ENCODE results near the gene HHIPL2.
"Not testable (repeated sequence)": the region's sequence is repeated elsewhere in the genome, so short reads cannot be mapped to it uniquely, and the experiment has no call there.

HHIPL2 gene

DNA sequence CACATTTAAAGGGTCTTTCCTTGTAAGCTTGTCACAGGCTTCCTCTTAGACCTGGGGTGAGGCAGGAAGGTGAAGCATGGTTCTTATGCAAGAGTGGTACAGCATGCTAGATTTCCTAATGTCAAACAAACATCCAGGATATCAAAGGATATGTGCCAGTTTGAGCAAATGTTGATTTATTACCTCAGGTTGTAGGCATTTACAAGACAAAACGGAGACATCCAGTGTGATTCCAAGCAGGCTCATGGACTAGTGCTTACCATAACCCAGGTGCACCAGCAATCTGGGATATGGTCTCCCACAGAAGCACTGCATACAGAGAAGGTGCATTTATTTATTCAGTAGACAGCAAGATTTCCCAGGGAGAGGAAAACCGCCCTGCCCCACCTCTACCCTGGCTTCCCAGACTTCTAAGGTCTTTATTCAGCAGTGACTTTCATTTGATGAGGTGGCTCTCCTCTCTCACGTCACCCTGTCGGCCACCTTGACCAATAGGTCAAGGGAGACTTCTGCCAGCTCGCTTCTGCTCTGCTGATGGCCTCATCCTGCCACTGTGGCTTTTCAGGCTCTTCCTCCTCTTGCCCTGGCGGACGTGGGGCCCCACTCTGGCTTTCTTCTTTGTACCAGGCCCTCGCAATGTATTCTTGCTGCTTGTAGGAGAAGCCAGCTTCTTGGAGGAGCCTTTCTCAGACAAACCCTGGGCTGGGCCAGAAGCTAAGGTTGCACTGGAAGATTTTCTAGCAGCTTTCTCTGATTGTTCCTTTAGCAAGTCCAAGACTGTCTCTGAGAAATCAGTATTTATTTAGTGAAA is 25.6 kb downstream of the HHIPL2 start:
- Histone ChIP-seq H3K27me3 (no peaks in the 10 kb centered on the region), H4K20me1 (no peaks in the 10 kb centered on the region), H3K4me1 (no peaks in the 10 kb centered on the region), H3K4me2 (no peak overlapping the region), H3K9me3 (no peaks in the 10 kb centered on the region), H3K4me3 (no peak overlapping the region), H3K9ac (no peak overlapping the region), H3K27ac (no peak overlapping the region), H3K36me3 (no peaks in the 10 kb centered on the region)
- no peak for TF ChIP-seq Cebpa-rat (IDR thresholded peaks at IDR 0.05)

DNA sequence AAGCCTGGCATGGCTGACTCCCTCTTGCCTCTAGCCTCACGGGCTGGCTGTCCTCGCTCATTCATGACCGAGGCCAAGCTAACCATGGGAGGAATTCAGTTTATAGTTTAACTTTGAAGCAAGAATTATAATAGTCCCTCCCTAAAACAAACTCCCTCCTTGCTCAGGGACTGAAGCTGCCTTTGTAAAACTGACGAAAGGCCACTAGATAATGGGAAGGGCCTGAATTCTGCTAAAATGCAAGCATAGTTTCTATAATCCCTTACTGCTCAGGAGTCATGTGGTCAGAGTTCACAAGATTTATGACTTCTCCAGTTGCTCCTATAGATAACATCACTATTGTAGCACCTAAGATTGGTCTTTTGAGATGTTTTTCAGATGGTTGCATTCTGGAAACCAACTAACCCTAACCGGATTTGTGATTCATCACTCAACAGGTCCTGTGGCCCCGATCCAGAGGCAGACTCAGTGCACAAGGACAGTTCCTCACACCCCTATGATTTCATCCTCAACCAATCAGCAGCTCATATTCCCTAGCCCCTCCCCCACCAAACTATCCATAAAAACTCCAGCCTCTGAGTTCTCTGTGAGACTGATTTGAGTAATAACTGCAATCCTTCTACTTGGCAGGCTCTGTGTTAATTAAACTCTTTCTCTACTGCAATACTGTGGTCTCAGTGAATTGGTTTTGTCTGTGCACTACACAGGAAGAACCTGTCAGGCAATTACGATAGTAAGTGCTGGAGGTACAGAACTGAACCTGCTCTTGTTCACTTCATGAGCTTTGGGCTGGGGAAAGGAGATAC is 26.4 kb downstream of the HHIPL2 start:
- Histone ChIP-seq H3K9me3 (no peaks in the 10 kb centered on the region), H4K20me1 (no peaks in the 10 kb centered on the region), H3K4me3 (no peak overlapping the region), H3K9ac (no peak overlapping the region), H3K4me1 (no peaks in the 10 kb centered on the region), H3K27me3 (no peaks in the 10 kb centered on the region), H3K4me2 (no peak overlapping the region), H3K27ac (no peak overlapping the region), H3K36me3 (no peaks in the 10 kb centered on the region)
- TF ChIP-seq Cebpa-rat (IDR thresholded peaks at IDR 0.05), result no peak

DNA sequence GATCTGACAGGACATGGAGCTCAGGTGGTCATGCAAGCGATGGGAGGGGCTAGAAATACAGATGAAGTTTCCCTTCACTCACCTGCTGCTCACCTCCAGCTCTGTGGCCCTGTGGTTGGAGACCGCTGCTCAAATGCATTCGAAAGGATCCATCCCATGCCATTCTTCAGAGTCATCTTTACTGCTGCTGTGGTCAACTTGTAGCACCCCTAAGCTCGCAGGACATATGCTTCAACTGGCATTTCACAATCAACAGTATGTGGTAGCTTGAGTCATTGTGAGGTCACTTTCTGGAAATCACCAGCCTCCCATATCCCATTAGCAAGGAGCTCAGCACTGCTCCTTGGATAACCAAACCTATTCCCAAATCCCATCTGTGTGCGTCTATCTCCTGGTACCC is 58.4 kb downstream of the HHIPL2 start:
- H3K36me3 ChIP-seq, H3K9me3 ChIP-seq, H3K27me3 ChIP-seq, H3K9ac ChIP-seq, H3K27ac ChIP-seq, H3K4me2 ChIP-seq, H4K20me1 ChIP-seq, H3K4me1 ChIP-seq, H3K4me3 ChIP-seq: not testable (repeated sequence)

DNA sequence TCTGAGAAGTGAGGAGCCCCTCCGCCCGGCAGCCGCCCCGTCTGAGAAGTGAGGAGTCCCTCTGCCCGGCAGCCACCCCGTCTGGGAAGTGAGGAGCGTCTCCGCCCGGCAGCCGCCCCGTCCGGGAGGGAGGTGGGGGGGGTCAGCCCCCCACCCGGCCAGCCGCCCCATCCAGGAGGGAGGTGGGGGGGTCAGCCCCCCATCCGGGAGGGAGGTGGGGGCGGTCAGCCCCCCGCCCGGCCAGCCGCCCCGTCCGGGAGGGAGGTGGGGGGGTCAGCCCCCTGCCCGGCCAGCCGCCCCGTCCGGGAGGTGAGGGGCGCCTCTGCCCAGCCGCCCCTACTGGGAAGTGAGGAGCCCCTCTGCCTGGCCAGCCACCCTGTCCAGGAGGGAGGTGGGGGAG is 60.1 kb downstream of the HHIPL2 start:
- not testable (repeated sequence) for H3K36me3 ChIP-seq, H3K9me3 ChIP-seq, H3K4me3 ChIP-seq, H3K4me2 ChIP-seq, H3K27ac ChIP-seq, H3K27me3 ChIP-seq, H3K4me1 ChIP-seq, H3K9ac ChIP-seq, H4K20me1 ChIP-seq

DNA sequence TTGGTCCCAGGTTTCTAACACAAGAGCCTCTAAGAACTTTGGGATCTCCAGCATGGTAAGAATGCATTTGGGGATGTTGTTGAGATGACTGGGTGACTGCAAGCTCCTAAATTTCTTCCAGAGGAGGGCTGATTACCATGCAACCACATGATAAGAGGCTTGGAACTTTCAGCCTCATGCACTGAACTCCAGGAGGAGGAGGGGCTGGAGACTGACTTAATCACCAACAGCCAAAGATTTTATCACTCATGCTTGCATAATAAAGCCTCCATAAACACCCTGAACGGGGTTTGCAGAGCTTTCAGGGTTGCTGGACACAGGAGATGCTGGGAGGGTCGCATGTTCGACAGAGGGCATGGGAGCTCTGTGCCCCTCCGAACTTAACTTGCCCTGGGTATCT is 63.9 kb downstream of the HHIPL2 start:
- H3K27me3 ChIP-seq, H3K27ac ChIP-seq, H3K9ac ChIP-seq, H3K36me3 ChIP-seq, H3K4me1 ChIP-seq, H4K20me1 ChIP-seq, H3K4me3 ChIP-seq, H3K4me2 ChIP-seq, H3K9me3 ChIP-seq: not testable (repeated sequence)

DNA sequence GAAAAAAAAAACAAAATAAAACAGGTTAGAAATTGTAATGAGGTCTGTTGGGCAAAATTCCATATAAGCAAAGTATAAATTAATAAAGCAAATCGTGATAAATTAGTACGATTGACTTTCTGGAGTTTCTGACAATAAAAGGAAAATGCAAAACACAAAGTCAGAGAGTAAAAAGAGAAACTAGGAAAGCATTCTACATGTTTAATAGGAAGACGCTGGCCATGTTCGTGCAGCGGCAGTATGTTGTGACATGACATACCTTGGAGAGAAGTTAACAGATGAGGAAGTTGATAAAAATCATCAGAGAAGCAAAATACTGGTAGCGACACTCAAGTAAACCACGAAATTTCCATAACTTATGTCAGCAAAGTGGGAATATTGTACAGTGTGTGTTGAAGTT is 68.3 kb downstream of the HHIPL2 start:
- H3K4me1 ChIP-seq, H3K9ac ChIP-seq, H3K4me3 ChIP-seq, H3K4me2 ChIP-seq, H3K27me3 ChIP-seq, H3K27ac ChIP-seq, H3K36me3 ChIP-seq, H3K9me3 ChIP-seq, H4K20me1 ChIP-seq: not testable (repeated sequence)

DNA sequence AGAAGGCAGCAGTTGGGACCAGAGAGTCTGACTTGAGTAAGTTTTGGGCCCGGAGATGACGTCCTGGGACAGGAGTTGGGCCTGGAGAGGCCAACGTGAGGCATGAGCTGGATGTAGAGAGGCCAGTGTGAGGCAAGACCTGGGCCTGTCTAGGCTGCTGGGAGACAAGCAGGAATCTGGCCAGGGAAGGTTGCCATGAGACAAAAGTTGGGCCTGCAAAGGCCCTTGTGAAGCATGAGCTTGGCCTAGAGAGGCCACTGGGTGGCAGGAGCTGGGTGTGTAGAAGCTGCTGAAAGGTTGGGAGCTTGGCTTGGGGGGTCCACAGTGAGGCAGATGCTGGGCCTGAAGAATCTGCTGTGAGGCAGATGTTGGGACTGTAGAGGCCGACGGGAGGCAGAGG is 71.5 kb downstream of the HHIPL2 start:
- H4K20me1 ChIP-seq, H3K9me3 ChIP-seq, H3K27ac ChIP-seq, H3K4me3 ChIP-seq, H3K4me2 ChIP-seq, H3K36me3 ChIP-seq, H3K9ac ChIP-seq, H3K4me1 ChIP-seq, H3K27me3 ChIP-seq: not testable (repeated sequence)

DNA sequence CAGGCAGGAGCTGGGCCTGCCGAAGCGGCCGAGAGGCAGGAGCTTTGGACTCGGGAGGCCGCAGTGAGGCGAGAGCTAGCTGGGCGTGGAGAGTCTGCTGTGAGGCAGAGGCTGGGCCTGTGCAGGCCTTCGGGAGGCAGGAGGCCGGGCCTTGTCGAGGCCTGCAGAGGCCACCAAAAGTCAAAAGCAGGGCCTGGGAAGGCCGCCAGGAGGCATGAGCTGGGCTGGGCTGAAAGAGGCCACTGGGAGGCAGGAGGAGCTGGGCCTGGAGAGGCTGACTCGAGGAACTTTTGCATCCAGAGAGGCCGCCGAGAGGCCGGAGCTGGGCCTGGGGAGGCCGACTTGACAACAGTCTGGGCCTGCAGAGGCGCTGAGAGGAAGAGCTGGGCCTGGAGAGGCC is 74.2 kb downstream of the HHIPL2 start:
- H3K27me3 ChIP-seq, H3K36me3 ChIP-seq, H3K9me3 ChIP-seq, H3K9ac ChIP-seq, H3K27ac ChIP-seq, H3K4me3 ChIP-seq, H4K20me1 ChIP-seq, H3K4me2 ChIP-seq, H3K4me1 ChIP-seq: not testable (repeated sequence)

DNA sequence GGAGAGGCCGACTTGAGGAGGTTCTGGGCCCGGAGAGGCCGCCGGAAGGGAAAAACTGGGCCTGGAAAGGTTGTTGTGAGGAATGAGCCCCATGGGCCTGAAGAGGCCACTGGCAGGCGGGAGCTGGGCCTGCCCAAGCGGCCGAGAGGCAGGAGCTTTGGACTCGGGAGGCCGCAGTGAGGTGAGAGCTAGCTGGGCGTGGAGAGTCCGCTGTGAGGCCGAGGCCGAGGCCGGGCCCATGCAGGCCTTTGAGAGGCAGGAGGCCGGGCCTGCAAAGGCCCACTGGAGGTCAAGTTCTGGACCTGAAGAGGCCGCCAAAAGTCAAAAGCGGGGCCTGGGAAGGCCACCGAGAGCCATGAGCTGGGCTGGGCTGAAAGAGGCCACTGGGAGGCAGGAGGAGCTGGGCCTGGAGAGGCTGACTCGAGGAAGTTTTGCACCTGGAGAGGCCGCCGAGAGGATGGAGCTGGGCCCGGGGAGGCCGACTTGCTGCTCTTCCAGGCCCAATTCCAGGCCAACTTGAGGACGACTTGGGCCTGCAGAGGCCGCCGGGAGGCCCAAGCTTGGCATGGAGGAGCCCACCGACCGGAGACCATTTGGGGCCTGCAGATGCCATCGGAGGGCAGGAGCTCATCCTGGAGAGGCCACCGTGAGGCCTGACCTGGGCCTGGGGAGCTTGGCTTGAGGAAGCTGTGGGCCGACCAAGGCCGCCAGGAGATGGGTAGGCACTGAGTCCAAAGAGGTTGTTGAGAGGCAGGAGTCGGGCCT is 74.9 kb downstream of the HHIPL2 start:
- H3K9ac ChIP-seq, H3K9me3 ChIP-seq, H3K27ac ChIP-seq, H3K36me3 ChIP-seq, H3K4me2 ChIP-seq, H3K27me3 ChIP-seq, H3K4me3 ChIP-seq, H3K4me1 ChIP-seq, H4K20me1 ChIP-seq: not testable (repeated sequence)

All from BLaER1 (cell line).